Mesenteric fat pad (tissue), 1 donor: Measurements from ENCODE around the gene IL37. TPM values are rescaled to one million over a fixed set of nuclear protein-coding genes. Genes with fewer than 3 reads are reported as not detected.

Experiments
- DNase-seq: peaks from one replicate; pipeline ENCODE4 v3.0.0-alpha.2; 2020; ENCODE audit warnings: low spot score
- long read RNA-seq: library from polyadenylated mRNA; unstranded; transcript quantifications from one replicate; pipeline ENCODE4 v2.0.0, GENCODE V29; 2020
- total RNA-seq: library from RNA; stranded (reverse); fragmentation: NEBNext Ultra II Directional; extraction: Animal tissue kit (Norgen Biotek cat#: 25700); gene quantifications from one replicate; pipeline ENCODE4 v1.2.1, GENCODE V29; 2021
- donor health status: DM: yes; HTN: yes; CAD: no.

The IL37 gene
- not detected for total RNA-seq
- long read RNA-seq: 0 reads

- DNase-seq: no peak
Observed at GRCh38 chr2:112910865-112911264, at the start of gene IL37. IL37 (plus strand) TSS chr2:112911165; CDS start chr2:112913013, 1,848 bp downstream.

- DNase-seq: no peak
Observed at GRCh38 chr2:112864072-112864471, 46.9 kb upstream of the IL37 start.

- no peak for DNase-seq
Observed at GRCh38 chr2:112866128-112866835, 44.7 kb upstream of the IL37 start.

GRCh38 chr2:112867701-112868631, 43.0 kb upstream of the IL37 start:
- no peak for DNase-seq

GRCh38 chr2:112869258-112869842, 41.6 kb upstream of the IL37 start:
- no peak for DNase-seq

- no peak for DNase-seq
Observed at GRCh38 chr2:112870841-112871835, 39.8 kb upstream of the IL37 start.

- DNase-seq: no peak
Observed at GRCh38 chr2:112876257-112876970, 34.6 kb upstream of the IL37 start.

- DNase-seq: no peak
Observed at GRCh38 chr2:112876971-112877361, 34.0 kb upstream of the IL37 start.

GRCh38 chr2:112877423-112877822, 33.5 kb upstream of the IL37 start:
- DNase-seq: no peak

- no peak for DNase-seq
Observed at GRCh38 chr2:112879491-112880041, 31.4 kb upstream of the IL37 start.

- no peak for DNase-seq
Observed at GRCh38 chr2:112880091-112880531, 30.9 kb upstream of the IL37 start.

- no peak for DNase-seq
Observed at GRCh38 chr2:112880696-112881095, 30.3 kb upstream of the IL37 start.

- no peak for DNase-seq
Observed at GRCh38 chr2:112881217-112881985, 29.6 kb upstream of the IL37 start.

- no peak for DNase-seq
Observed at GRCh38 chr2:112883669-112884068, 27.3 kb upstream of the IL37 start.

- no peak for DNase-seq
Observed at GRCh38 chr2:112884869-112885505, 26.0 kb upstream of the IL37 start.

- no peak for DNase-seq
Observed at GRCh38 chr2:112885506-112885902, 25.5 kb upstream of the IL37 start.

- no peak for DNase-seq
Observed at GRCh38 chr2:112886291-112886690, 24.7 kb upstream of the IL37 start.

- no peak for DNase-seq
Observed at GRCh38 chr2:112887964-112888749, 22.8 kb upstream of the IL37 start.
